Upper lobe of left lung (tissue), 4 donors: ENCODE data around the gene CHKB.

Experiments used
- CTCF ChIP-seq, 6 experiments: fragments of 450-650 bp in 4 of 6; fragments of 200-600 bp in 2 of 6; sonication (generic) in 2 of 6; IDR thresholded peaks; one replicate each; pipeline ENCODE4 v1.5.1; 2016 to 2019; ENCODE audit warnings: antibody characterized with exemption in 6 of 6
- EP300 ChIP-seq, 4 donors: sonication (generic); formaldehyde crosslinking; IDR thresholded peaks; one replicate each; pipeline ENCODE4 v1.5.1; 2017; ENCODE audit warnings: antibody characterized with exemption in 4 of 4, control low read depth in 2 of 4

GRCh38 chr22:50621356-50621880 is 38.8 kb upstream of the CHKB start:
- TF ChIP-seq EP300 (IDR thresholded peaks at IDR 0.05) (no peak), CTCF (IDR thresholded peaks at IDR 0.05) (no peak)
